Effector memory CD4-positive, alpha-beta T cell (primary cell): ENCODE measurements around the gene CNIH2.
"Not testable (repeated sequence)": the region's sequence is repeated elsewhere in the genome, so short reads cannot be mapped to it uniquely, and the experiment has no call there.

Experiments used
- DNase-seq, 3 donors: peaks; one replicate each; pipeline ENCODE4 v3.0.0-alpha.2; 2020
- H3K27ac ChIP-seq: 2 replicates; pipeline ENCODE4 v1.7.0; 2013; ENCODE audit warnings: mild to moderate bottlenecking, low read length, moderate library complexity; ENCODE audit not compliant: insufficient read depth, poor library complexity, severe bottlenecking
- H3K27me3 ChIP-seq: replicated peaks from 2 replicates; pipeline ENCODE4 v1.7.0; 2013; ENCODE audit warnings: mild to moderate bottlenecking, low read length; ENCODE audit not compliant: insufficient read depth, control insufficient read depth, poor library complexity, severe bottlenecking
- H3K36me3 ChIP-seq: 2 replicates; pipeline ENCODE4 v1.7.0; 2013; ENCODE audit warnings: mild to moderate bottlenecking, low read length, moderate library complexity; ENCODE audit not compliant: control insufficient read depth, insufficient read depth
- H3K4me1 ChIP-seq: 2 replicates; pipeline ENCODE4 v1.7.0; 2013; ENCODE audit warnings: low read length, mild to moderate bottlenecking; ENCODE audit not compliant: control insufficient read depth, insufficient read depth, poor library complexity, severe bottlenecking
- H3K4me3 ChIP-seq: 2 replicates; pipeline ENCODE4 v1.7.0; 2013; ENCODE audit warnings: low read length, low read depth, mild to moderate bottlenecking; ENCODE audit not compliant: insufficient read depth, poor library complexity, severe bottlenecking
- H3K9me3 ChIP-seq: 2 replicates; pipeline ENCODE4 v1.7.0; 2013; ENCODE audit warnings: mild to moderate bottlenecking, low read length, moderate library complexity; ENCODE audit not compliant: control insufficient read depth

Gene CNIH2

DNA sequence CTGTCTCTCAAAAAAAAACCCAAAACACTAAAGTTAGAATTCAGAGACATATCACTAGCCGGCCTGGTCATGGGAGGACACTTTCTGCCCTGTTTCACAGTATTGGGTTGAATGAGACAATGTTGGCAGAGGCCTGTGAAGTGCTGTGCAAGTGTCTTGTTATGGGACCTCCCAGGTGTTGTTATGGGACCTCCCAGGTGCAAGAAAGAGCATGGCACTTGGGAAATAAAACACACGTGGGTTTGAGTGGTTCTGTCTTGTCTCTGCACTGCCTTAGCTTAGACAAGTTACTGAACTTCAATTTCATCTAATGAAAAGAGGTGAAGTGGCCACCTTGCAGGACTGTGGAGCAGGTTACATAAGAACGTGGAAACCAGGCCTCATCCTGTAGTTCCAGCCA is 38.5 kb upstream of the CNIH2 start:
- Histone ChIP-seq H3K27me3 (no peaks in the 10 kb centered on the region), H3K4me1 (no peaks in the 10 kb centered on the region), H3K36me3 (peaks cover 84% of the 10 kb centered on the region), H3K27ac (peak overlapping the region; percentile 28), H3K9me3 (no peaks in the 10 kb centered on the region), H3K4me3 (no peak overlapping the region)
- no peak for DNase-seq

DNA sequence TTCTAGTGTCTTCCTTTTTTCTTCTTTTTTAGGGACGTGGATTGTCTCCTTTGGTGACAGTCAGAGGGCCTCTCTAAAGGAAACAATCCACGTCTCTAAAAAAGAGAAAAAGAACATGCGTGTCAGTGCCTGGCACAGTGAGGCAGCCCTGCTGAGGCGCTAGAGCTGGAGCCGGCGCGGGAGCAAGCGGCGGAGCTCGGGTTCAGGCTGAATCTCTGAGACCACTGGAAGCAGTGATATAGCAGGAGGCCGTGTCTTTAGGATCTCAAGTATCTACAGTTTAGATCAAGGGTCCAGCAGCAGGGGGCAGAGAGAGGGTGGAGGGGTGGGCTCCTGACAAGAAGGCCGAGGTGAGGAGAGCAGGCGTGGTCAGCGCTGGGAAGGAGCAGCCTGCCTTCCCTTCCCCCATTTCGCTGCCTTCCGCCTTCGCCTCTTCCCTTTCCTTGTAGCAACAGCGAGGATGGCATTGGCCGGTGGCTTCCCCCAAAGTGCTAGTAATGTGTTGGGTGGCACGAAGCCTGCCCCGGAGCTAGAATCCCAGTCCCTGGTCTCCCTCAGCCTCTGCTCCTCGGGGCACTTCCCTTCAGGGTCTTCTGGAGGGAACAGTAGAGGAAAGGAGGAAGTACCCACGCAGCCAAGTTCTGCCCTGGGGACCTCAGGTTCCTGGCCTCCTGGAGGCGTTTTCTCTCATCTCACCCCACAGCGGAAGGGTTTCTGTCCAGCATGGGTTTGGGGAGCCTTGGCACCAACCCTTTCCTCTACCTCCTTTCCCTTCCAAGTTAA is 37.8 kb upstream of the CNIH2 start:
- no peaks in the 10 kb centered on the region for H3K27me3 ChIP-seq
- no peak for DNase-seq
- no peaks in the 10 kb centered on the region for H3K4me1 ChIP-seq
- H3K27ac ChIP-seq = peak overlapping the region; percentile 28
- no peaks in the 10 kb centered on the region for H3K9me3 ChIP-seq
- H3K36me3 ChIP-seq = peaks cover 81% of the 10 kb centered on the region
- no peak overlapping the region for H3K4me3 ChIP-seq

DNA sequence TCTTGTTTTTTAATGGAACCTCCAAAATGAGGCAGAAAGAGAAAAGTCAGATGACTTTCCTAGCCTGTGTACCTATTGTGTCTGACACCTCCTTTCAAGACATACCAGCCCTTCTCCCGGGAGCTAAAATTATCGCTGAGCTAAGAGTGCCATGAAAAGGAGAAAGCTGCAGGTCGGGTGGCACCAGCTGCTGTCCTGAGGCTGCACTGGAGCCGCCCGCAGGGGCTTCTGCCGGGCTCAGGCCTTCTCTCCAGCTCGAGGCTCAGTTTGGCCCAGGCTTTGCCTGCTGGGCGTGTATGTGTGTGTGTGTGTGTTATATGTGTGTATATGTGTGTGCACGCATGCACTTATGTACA is 37.2 kb upstream of the CNIH2 start:
- Histone ChIP-seq H3K27ac (no peak overlapping the region), H3K36me3 (peaks cover 75% of the 10 kb centered on the region), H3K4me1 (no peaks in the 10 kb centered on the region)

DNA sequence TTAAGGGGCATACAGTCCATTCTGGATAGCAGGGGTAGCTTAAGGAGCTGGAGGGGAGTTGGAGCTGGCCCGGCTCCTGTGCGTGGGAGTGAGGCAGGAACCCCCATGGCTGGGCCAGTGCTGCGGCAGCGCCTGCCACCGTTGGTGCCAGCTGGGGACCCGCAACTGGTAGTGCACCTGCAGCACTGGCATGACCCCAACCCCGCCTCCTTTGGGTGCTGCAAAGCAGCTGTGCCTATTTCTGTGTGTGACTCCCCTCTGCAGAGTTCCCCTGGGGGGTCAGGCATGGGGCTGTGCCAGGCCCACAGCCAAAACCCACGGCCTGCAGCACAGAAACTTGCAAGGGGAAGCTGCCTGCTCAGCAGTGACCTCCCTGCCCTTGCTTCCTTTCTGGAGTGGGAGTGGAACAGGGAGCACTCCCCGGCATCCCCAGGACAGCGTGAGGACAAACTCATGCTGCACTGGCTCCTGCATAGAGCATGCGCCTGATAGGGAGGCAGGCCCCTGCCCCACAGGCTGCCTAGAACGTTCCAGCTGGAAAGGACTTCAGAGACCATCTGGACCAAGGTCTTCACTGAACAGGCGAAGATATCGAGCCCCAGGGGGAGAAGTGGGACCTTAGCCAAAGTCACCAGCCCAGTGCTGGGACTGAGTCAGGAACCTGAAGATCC is 35.7 kb upstream of the CNIH2 start:
- no peaks in the 10 kb centered on the region for H3K27me3 ChIP-seq
- H3K27ac ChIP-seq = no peak overlapping the region
- peaks cover 75% of the 10 kb centered on the region for H3K36me3 ChIP-seq
- no peaks in the 10 kb centered on the region for H3K4me1 ChIP-seq
- no peak for DNase-seq
- no peaks in the 10 kb centered on the region for H3K9me3 ChIP-seq
- H3K4me3 ChIP-seq = no peak overlapping the region

More for the DNA sequence above, 37.2 kb upstream of the CNIH2 start:
- no peaks in the 10 kb centered on the region for H3K9me3 ChIP-seq
- H3K4me3 ChIP-seq = no peak overlapping the region
- no peak for DNase-seq
- no peaks in the 10 kb centered on the region for H3K27me3 ChIP-seq

DNA sequence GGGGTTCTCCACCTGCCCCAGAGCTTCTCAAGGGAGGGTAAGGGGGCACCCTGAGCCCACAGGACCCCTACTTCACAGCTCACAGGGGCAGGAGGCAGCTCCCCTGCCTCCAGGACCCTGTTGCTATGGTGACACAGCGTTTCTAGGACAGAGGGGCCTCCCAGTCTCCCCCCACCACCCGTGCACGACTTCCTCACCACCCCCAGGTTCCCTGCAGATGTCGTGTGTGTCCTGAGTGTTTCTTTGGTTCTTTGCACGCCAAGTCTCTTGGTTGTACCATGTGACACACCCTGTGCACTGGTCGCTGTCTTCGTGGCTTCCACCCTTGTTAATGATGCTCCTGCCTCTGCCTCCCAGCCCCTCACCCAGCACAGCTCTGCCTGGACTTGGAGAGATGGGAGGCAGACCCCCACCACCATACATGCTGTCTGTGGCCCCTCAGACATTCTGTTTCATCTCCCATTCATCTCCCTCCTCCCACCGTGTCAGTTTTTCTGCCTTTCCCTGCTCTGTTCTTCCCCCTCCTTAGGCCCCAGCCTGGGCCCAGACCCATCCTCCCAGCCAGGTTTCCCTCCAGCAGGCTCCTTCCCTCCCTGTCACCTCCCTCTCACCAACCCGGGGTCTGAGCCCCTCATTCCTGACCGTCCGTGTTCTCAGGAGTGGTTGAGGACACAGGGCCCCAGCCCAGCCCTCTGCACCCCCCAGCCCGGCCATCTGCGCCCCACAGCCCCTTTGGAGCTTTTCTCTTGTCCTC is 34.0 kb upstream of the CNIH2 start:
- peak overlapping the region; percentile 8 for H3K27ac ChIP-seq
- no peak for DNase-seq
- peaks cover 70% of the 10 kb centered on the region for H3K36me3 ChIP-seq
- no peak overlapping the region for H3K4me3 ChIP-seq
- H3K27me3 ChIP-seq = no peaks in the 10 kb centered on the region
- no peaks in the 10 kb centered on the region for H3K4me1 ChIP-seq
- H3K9me3 ChIP-seq = no peaks in the 10 kb centered on the region

DNA sequence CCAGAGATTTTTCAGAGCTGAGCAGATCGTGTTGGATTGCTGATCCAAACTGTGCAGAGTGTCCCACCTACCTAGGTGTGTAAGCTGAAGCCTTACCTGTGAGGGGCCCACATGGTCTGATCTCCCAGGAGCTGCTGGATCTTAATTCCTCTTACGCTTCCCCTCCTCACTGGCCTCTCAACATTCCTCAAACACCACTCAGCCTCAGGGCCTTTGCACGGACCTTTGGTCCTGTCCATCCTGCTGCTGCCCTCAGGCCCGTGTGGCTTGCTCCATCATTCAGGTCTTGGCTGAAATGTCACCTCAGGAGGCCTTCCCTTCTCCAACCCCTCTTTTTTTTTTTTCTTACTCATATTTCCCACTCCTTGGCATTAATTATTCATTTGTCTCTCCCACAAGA is 30.7 kb upstream of the CNIH2 start:
- H3K9me3 ChIP-seq = no peaks in the 10 kb centered on the region
- no peaks in the 10 kb centered on the region for H3K4me1 ChIP-seq
- no peak for DNase-seq
- no peak overlapping the region for H3K27ac ChIP-seq
- no peaks in the 10 kb centered on the region for H3K27me3 ChIP-seq
- H3K36me3 ChIP-seq = peaks cover 40% of the 10 kb centered on the region
- H3K4me3 ChIP-seq = no peak overlapping the region

DNA sequence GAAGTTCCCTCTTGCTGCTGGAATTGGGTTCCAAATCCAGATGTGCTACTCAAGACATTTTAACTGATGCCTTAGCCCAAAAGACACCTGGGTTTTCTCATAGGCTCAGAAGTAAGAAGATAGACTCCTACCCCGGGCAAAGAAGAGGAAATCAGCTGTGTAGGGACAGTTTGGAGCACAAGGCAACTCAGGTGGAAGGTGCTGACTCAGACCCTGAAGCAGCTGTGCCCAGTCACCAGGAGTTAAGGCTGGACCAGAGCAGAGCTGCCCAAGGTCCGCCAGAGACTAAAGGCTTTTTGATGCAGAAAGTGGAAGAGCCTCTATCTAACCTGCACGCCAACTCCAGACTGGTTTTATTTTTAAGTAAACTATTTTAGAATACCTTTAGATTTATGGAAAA is 30.2 kb upstream of the CNIH2 start:
- Histone ChIP-seq H3K27ac (no peak overlapping the region), H3K27me3 (no peaks in the 10 kb centered on the region), H3K9me3 (no peaks in the 10 kb centered on the region), H3K4me3 (no peak overlapping the region), H3K36me3 (peaks cover 35% of the 10 kb centered on the region), H3K4me1 (no peaks in the 10 kb centered on the region)
- DNase-seq = no peak

DNA sequence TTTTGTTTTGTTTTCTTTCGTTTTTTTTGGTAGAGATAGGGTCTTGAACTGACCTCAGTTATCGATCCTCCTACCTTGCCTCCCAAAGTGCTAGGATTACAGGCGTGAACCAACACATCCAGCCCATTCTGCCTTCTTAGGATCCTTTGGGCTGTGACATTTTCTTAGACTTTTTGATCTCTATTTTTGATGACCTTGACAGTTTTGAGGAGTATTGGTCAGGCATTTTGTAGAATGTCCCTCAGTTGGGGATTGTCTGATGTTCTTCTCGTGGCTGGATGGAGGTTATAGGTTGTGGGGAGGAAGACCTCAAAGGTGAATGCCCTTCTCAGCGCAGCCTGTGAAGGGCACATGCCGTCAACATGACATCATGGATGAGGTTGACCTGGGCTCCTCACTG is 29.1 kb upstream of the CNIH2 start:
- no peaks in the 10 kb centered on the region for H3K27me3 ChIP-seq
- no peak for DNase-seq
- no peaks in the 10 kb centered on the region for H3K4me1 ChIP-seq
- H3K4me3 ChIP-seq = no peak overlapping the region
- H3K27ac ChIP-seq = no peak overlapping the region
- no peaks in the 10 kb centered on the region for H3K9me3 ChIP-seq
- peaks cover 24% of the 10 kb centered on the region for H3K36me3 ChIP-seq

DNA sequence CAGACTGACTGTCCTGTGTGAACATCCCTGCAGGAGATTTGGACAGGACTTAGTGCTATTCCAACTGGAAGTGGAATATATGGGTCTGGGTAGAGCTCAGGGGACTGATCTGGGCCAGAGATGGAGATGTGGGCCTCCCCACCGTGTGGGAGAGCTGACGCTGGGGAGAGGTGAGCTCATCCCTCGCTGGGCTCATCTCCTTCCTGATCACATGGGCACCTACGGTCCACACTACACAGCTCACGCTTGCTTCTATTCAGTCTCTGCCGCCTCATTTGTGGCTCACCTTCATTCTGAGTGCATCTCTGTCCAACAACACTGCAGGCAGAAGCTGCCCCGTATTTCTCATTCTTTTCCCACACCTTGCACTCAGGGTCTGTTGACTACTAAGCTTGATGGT is 26.2 kb upstream of the CNIH2 start:
- DNase-seq = no peak
- Histone ChIP-seq H3K36me3 (peaks cover 12% of the 10 kb centered on the region), H3K4me3 (no peak overlapping the region), H3K9me3 (no peaks in the 10 kb centered on the region), H3K27ac (no peak overlapping the region), H3K27me3 (no peaks in the 10 kb centered on the region), H3K4me1 (peaks cover 6% of the 10 kb centered on the region)

DNA sequence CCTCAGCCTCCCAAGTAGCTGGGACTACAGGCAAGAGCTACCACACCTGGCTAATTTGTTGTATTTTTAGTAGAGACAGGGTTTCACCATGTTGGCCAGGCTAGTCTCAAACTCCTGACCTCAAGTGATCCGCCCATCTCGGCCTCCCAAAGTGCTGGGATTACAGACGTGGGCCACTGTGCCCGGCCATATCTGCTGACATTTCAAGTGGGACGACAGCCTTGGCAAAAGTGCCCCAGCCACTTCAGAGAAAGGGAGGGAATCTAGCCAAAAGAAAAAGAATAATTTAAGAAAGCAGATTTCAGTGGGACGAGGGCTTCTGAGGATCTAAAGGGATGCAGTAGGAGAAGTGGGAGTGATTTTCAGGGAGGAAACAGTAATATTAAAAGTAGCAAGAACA is 24.9 kb upstream of the CNIH2 start:
- H3K4me1 ChIP-seq, DNase-seq, H3K36me3 ChIP-seq, H3K27ac ChIP-seq, H3K27me3 ChIP-seq, H3K4me3 ChIP-seq, H3K9me3 ChIP-seq: not testable (repeated sequence)
